HepG2 (cell line): ENCODE measurements around the gene C13orf46. TPM values are rescaled to one million over a fixed set of nuclear protein-coding genes. Genes with fewer than 3 reads are reported as not detected.

ENCODE experiments used
- ATAC-seq: fragments of 200-7000 bp; cut with Tn5 transposase; 3 replicates; pipeline ENCODE4 v1.9.1; 2020; ENCODE audit warnings: mild to moderate bottlenecking, moderate library complexity
- BruUV-seq: library from RNA; stranded (reverse); fragments of 400-500 nt; replicated peaks from 2 replicates; lab custom pipeline; 2021; lab: Mats Ljungman, UMichigan
- CTCF ChIA-PET: fragments of 300-600 bp; formaldehyde crosslinking; extraction: SDS; loops from one replicate; lab custom pipeline; 2021; ENCODE audit warnings: low total read pairs, inconsistent platforms, low intra/inter-chr PET ratio; lab: Yijun Ruan, JAX
- POLR2A ChIA-PET: fragments of 350-600 bp; sonication (Branson Sonifier 250); formaldehyde crosslinking; loops from one replicate; lab custom pipeline; 2020; ENCODE audit warnings: antibody characterized with exemption, inconsistent platforms; lab: Yijun Ruan, JAX
- DNase-seq: peaks from one replicate; pipeline ENCODE4 v3.0.0-alpha.2; 2015; ENCODE audit warnings: low spot score
- FAIRE-seq: peaks from 3 replicates; lab custom pipeline; 2011; peaks lifted over from hg19 to GRCh38; lab: Jason Lieb, UNC
- H2AFZ ChIP-seq: one replicate; pipeline ENCODE4 v1.6.1; 2011; ENCODE audit warnings: low read length, inconsistent platforms
- H3K27ac ChIP-seq: fragments of 300-600 bp; 3 replicates; pipeline ENCODE4 v1.8.0; 2011; ENCODE audit warnings: mixed run types, mild to moderate bottlenecking, mixed read lengths, low read length, inconsistent platforms; ENCODE audit not compliant: insufficient read depth; ENCODE audit errors: extremely low read length
- H3K27me3 ChIP-seq, 2 experiments: fragments of 200-600 bp in 1 of 2; 2 replicates in 1 of 2; 3 replicates in 1 of 2; pipeline versions ENCODE4 v1.6.0 to v1.8.0; 2011; ENCODE audit warnings: low read length in 2 of 2, mild to moderate bottlenecking in 2 of 2, moderate library complexity in 2 of 2, inconsistent platforms in 1 of 2; ENCODE audit not compliant: insufficient read depth in 2 of 2, control insufficient read depth in 1 of 2
- H3K36me3 ChIP-seq, 2 experiments: fragments of 200-600 bp in 1 of 2; replicated peaks in 1 of 2; 2 replicates in 1 of 2; 3 replicates in 1 of 2; pipeline versions ENCODE4 v1.5.1 to v1.8.0; 2011; ENCODE audit warnings: low read length in 2 of 2, inconsistent platforms in 1 of 2; ENCODE audit not compliant: insufficient read depth in 2 of 2, control insufficient read depth in 1 of 2
- H3K4me1 ChIP-seq: 2 replicates; pipeline ENCODE4 v1.5.1; 2012; ENCODE audit warnings: low read length, inconsistent platforms; ENCODE audit not compliant: insufficient read depth
- H3K4me2 ChIP-seq: 2 replicates; pipeline ENCODE4 v1.6.0; 2011; ENCODE audit warnings: low read depth, low read length, inconsistent platforms
- H3K4me3 ChIP-seq, 3 experiments: fragments of 200-600 bp in 1 of 3; sonication (generic), shearing (Covaris generic) in 1 of 3; replicated peaks in 1 of 3; 2 replicates each; pipeline ENCODE4 v1.5.1; 2011 to 2016; ENCODE audit warnings: low read length in 3 of 3, inconsistent platforms in 2 of 3, low read depth in 2 of 3, mild to moderate bottlenecking in 2 of 3, control low read depth in 1 of 3, mixed read lengths in 1 of 3; ENCODE audit not compliant: insufficient read depth in 1 of 3
- H3K79me2 ChIP-seq: one replicate; pipeline ENCODE4 v1.6.1; 2011; ENCODE audit warnings: low read length, inconsistent platforms; ENCODE audit not compliant: insufficient read depth
- H3K9ac ChIP-seq: 2 replicates; pipeline ENCODE4 v1.6.0; 2011; ENCODE audit warnings: mild to moderate bottlenecking, low read depth, low read length, inconsistent platforms; ENCODE audit not compliant: insufficient read depth
- H3K9me3 ChIP-seq: 2 replicates; pipeline ENCODE4 v1.5.1; 2012; ENCODE audit warnings: mild to moderate bottlenecking, low read length
- H4K20me1 ChIP-seq: 2 replicates; pipeline ENCODE4 v1.6.0; 2011; ENCODE audit warnings: inconsistent platforms, mild to moderate bottlenecking, low read length, moderate library complexity; ENCODE audit not compliant: insufficient read depth
- ATF4 ChIP-seq, 2 experiments: fragments of 450-650 bp in 1 of 2; sonication (generic) in 1 of 2; formaldehyde crosslinking; IDR thresholded peaks; 2 replicates each; pipeline versions ENCODE4 v1.5.0 to v1.8.0; 2020 to 2022; ENCODE audit warnings: mild to moderate bottlenecking in 1 of 2, missing genetic modification reagents in 1 of 2
- MTF1 ChIP-seq: sonication (generic); formaldehyde crosslinking; IDR thresholded peaks from 2 replicates; pipeline ENCODE4 v1.5.0; 2020; ENCODE audit warnings: missing genetic modification reagents
- ZBTB49 ChIP-seq: sonication (generic); formaldehyde crosslinking; IDR thresholded peaks from 2 replicates; pipeline ENCODE4 v1.4.0; 2020; ENCODE audit warnings: missing genetic modification reagents, borderline replicate concordance
- ZNF280B ChIP-seq: sonication (generic); formaldehyde crosslinking; IDR thresholded peaks from 2 replicates; pipeline ENCODE4 v1.5.0; 2020; ENCODE audit warnings: missing genetic modification reagents, mild to moderate bottlenecking, borderline replicate concordance
- ZNF318 ChIP-seq: sonication (generic); formaldehyde crosslinking; IDR thresholded peaks from 2 replicates; pipeline ENCODE4 v1.4.0; 2020; ENCODE audit warnings: mild to moderate bottlenecking, missing genetic modification reagents
- ZSCAN31 ChIP-seq: sonication (generic); formaldehyde crosslinking; IDR thresholded peaks from 2 replicates; pipeline ENCODE4 v1.5.0; 2020; ENCODE audit warnings: low read depth, mild to moderate bottlenecking, missing genetic modification reagents
- ZUFSP ChIP-seq: sonication (generic); formaldehyde crosslinking; IDR thresholded peaks from 2 replicates; pipeline ENCODE4 v1.9.0; 2021; ENCODE audit warnings: missing genetic modification reagents, mild to moderate bottlenecking, borderline replicate concordance
- WGBS: methylation state at CpG from one replicate; pipeline ENCODE4 v1.1.6; 2017; ENCODE audit warnings: low lambda C conversion rate; 5-methylcytosine and 5-hydroxymethylcytosine counted together
- in situ Hi-C: cut with HindIII; loops from 2 replicates; pipeline ENCODE4 v1.10.0; 2017; ENCODE audit warnings: low pct_unique_long_range_greater_than_20kb; ENCODE audit not compliant: extremely low pct_ligation_motif_present
- intact Hi-C: fragments of 100-400 bp; cut with micrococcal nuclease; formaldehyde crosslinking; loops from one replicate; pipeline ENCODE4 v1.10.0; 2022; ENCODE audit not compliant: unreplicated experiment
- polyA plus RNA-seq, 8 experiments: library from polyadenylated mRNA; depleted of rRNA in 3 of 8; stranded (reverse) in 7 of 8; unstranded in 1 of 8; fragments of >200 nt; fragmentation: Illumina TruSeq in 4 of 8; extraction: Trizol in 4 of 8; gene quantifications; 2 replicates each; pipeline versions ENCODE4 v1.2.1 to v1.2.3, GENCODE V29; 2011 to 2016; ENCODE audit warnings: low read depth in 4 of 8, missing spikeins in 1 of 8, mixed read lengths in 1 of 8; ENCODE audit not compliant: insufficient read depth in 1 of 8
- total RNA-seq, 5 experiments: library from RNA; depleted of rRNA; stranded (reverse); fragments of >200 nt; fragmentation: Illumina TruSeq; extraction: Trizol; gene quantifications; 2 replicates each; pipeline ENCODE4 v1.2.3, GENCODE V29; 2016; ENCODE audit warnings: low read depth in 1 of 5

C13orf46 gene
- total and polyA plus RNA-seq, 2 of the 13 experiments (the other 11 are each of a cell fraction or from before 2014, with no cell fraction given): 0.01 TPM; not detected in 1

- CTCF ChIA-PET: no interaction called here
- Histone ChIP-seq H3K9me3 (no peaks in the 10 kb centered on the region), H3K9ac (no peak overlapping the region), H3K27me3 (peaks cover 0 to 7% of the 10 kb centered on the region in 2 experiments; a peak in 2 of 5 replicates), H3K4me1 (no peaks in the 10 kb centered on the region), H3K79me2 (no peaks in the 10 kb centered on the region), H2AFZ (no peak overlapping the region), H3K4me2 (no peak overlapping the region), H3K4me3 (no peak overlapping the region), H3K27ac (no peak overlapping the region), H4K20me1 (no peaks in the 10 kb centered on the region), H3K36me3 (no peaks in the 10 kb centered on the region)
- intact Hi-C loops: no loop called here
- FAIRE-seq (no peak), ATAC-seq (no peak), DNase-seq (no peak)
- no TSS peak for BruUV-seq
- 7% methylated on average over 6 of the region's 8 CpGs for WGBS
- in situ Hi-C loops: no loop called here
- POLR2A ChIA-PET: no interaction called here
- TF ChIP-seq MTF1 (CRISPR knock-in tag) (no peak), ZBTB49 (no peak), ZSCAN31 (CRISPR knock-in tag) (no peak), ATF4 (CRISPR knock-in tag; IDR thresholded peaks at IDR 0.05) (no peak), ZNF280B (CRISPR knock-in tag) (no peak), ZNF318 (no peak), ZUFSP (CRISPR knock-in tag) (no peak)
These were observed 15.9 kb upstream of the C13orf46 start for GRCh38 chr13:113989585-113990300.
